HCT116 (cell line): Measurements from ENCODE around the gene FOSB. TPM values are rescaled to one million over a fixed set of nuclear protein-coding genes. Genes with fewer than 3 reads are reported as not detected.

Experiments
- ATAC-seq: fragments of 200-7000 bp; cut with Tn5 transposase; 2 replicates; pipeline ENCODE4 v1.9.1; 2020; ENCODE audit warnings: mild to moderate bottlenecking, moderate library complexity
- BruUV-seq: library from RNA; stranded (reverse); fragments of 400-500 nt; replicated peaks from 2 replicates; lab custom pipeline; 2021; lab: Mats Ljungman, UMichigan
- CTCF ChIA-PET: fragments of 300-600 bp; sonication (Branson Sonifier 250); formaldehyde crosslinking; loops from one replicate; lab custom pipeline; 2021; ENCODE audit warnings: antibody characterized with exemption; lab: Charles Lee
- POLR2A ChIA-PET: fragments of 300-600, 350-600 bp; sonication (Branson Sonifier 250); formaldehyde crosslinking; loops from one replicate; lab custom pipeline; 2021; ENCODE audit warnings: antibody characterized with exemption; lab: Charles Lee
- RAD21 ChIA-PET, 2 experiments: fragments of 300-600 bp; sonication (Branson Sonifier 250); formaldehyde crosslinking; loops; one replicate each; lab custom pipeline; 2023; ENCODE audit warnings: low total read pairs in 2 of 2; ENCODE audit not compliant: uncharacterized antibody in 2 of 2, unreplicated experiment in 2 of 2, low non-redundant PET in 1 of 2; lab: Charles Lee
- DNase-seq: peaks from one replicate; pipeline ENCODE4 v3.0.0-alpha.2; 2010; ENCODE audit warnings: low read depth, low spot score
- H2AFZ ChIP-seq: fragments of 200-600 bp; shearing (Covaris generic), sonication (generic); 2 replicates; pipeline ENCODE4 v1.6.1; 2017; ENCODE audit warnings: low read depth, mixed run types, mixed read lengths, antibody characterized with exemption, low read length; ENCODE audit not compliant: poor library complexity, severe bottlenecking
- H3K27ac ChIP-seq: 2 replicates; pipeline ENCODE4 v1.5.1; 2012; ENCODE audit warnings: low read depth, low read length
- H3K27me3 ChIP-seq: fragments of 200-600 bp; sonication (generic); 2 replicates; pipeline ENCODE4 v1.6.1; 2016; ENCODE audit warnings: mixed run types, low read length, mixed read lengths; ENCODE audit not compliant: insufficient read depth
- H3K36me3 ChIP-seq, 2 experiments: fragments of 200-500 bp in 1 of 2; fragments of 200-600 bp in 1 of 2; sonication (Bioruptor generic) in 1 of 2; sonication (generic) in 1 of 2; 2 replicates each; pipeline versions ENCODE4 v1.5.1 to v1.6.1; 2014 to 2016; ENCODE audit warnings: low read length in 2 of 2, inconsistent platforms in 1 of 2, mixed read lengths in 1 of 2, mixed run types in 1 of 2; ENCODE audit not compliant: insufficient read depth in 2 of 2, control insufficient read depth in 1 of 2
- H3K4me1 ChIP-seq, 2 experiments: fragments of 200-600 bp in 1 of 2; sonication (generic) in 1 of 2; 2 replicates each; pipeline versions ENCODE4 v1.5.1 to v1.6.1; 2012 to 2017; ENCODE audit warnings: low read length in 2 of 2, inconsistent platforms in 1 of 2, mild to moderate bottlenecking in 1 of 2, mixed read lengths in 1 of 2, mixed run types in 1 of 2, moderate library complexity in 1 of 2; ENCODE audit not compliant: insufficient read depth in 2 of 2, control insufficient read depth in 1 of 2
- H3K4me2 ChIP-seq: fragments of 200-600 bp; sonication (generic); 2 replicates; pipeline ENCODE4 v1.6.1; 2017; ENCODE audit warnings: mixed run types, low read length, mixed read lengths
- H3K4me3 ChIP-seq, 2 experiments: fragments of 200-600 bp in 1 of 2; sonication (generic) in 1 of 2; replicated peaks in 1 of 2; 2 replicates each; pipeline ENCODE4 v1.5.1; 2011 to 2016; ENCODE audit warnings: low read length in 2 of 2, control low read depth in 1 of 2, low read depth in 1 of 2, mild to moderate bottlenecking in 1 of 2, mixed read lengths in 1 of 2, mixed run types in 1 of 2
- H3K79me2 ChIP-seq: fragments of 200-600 bp; sonication (generic); 2 replicates; pipeline ENCODE4 v1.6.1; 2017; ENCODE audit warnings: mild to moderate bottlenecking, mixed run types, low read length, moderate library complexity, mixed read lengths; ENCODE audit not compliant: insufficient read depth
- H3K9ac ChIP-seq: fragments of 200-600 bp; sonication (generic); 2 replicates; pipeline ENCODE4 v1.6.1; 2016; ENCODE audit warnings: low read length, mixed read lengths
- H3K9me2 ChIP-seq: fragments of 200-600 bp; sonication (generic), shearing (Covaris generic); 2 replicates; pipeline ENCODE4 v1.6.1; 2017; ENCODE audit warnings: mixed run types, mild to moderate bottlenecking, moderate library complexity; ENCODE audit not compliant: insufficient read depth
- H3K9me3 ChIP-seq, 2 experiments: fragments of 200-500 bp in 1 of 2; fragments of 200-600 bp in 1 of 2; sonication (Bioruptor generic) in 1 of 2; sonication (generic) in 1 of 2; 2 replicates each; pipeline ENCODE4 v1.6.1; 2014 to 2017; ENCODE audit warnings: low read length in 2 of 2, mixed read lengths in 2 of 2, inconsistent platforms in 1 of 2, low read depth in 1 of 2, mild to moderate bottlenecking in 1 of 2, mixed run types in 1 of 2, moderate library complexity in 1 of 2; ENCODE audit not compliant: control insufficient read depth in 1 of 2, insufficient read depth in 1 of 2
- H4K20me1 ChIP-seq: fragments of 200-600 bp; sonication (generic), shearing (Covaris generic); 2 replicates; pipeline ENCODE4 v1.6.1; 2017; ENCODE audit warnings: mixed run types, mild to moderate bottlenecking, moderate library complexity; ENCODE audit not compliant: insufficient read depth
- CBX3 ChIP-seq: IDR thresholded peaks from 2 replicates; pipeline ENCODE4 v1.6.1; 2012; ENCODE audit warnings: low read depth
- CTCF ChIP-seq, 3 experiments: fragments of 200-600 bp in 1 of 3; sonication (generic) in 1 of 3; IDR thresholded peaks in 2 of 3; conservative IDR thresholded peaks in 1 of 3; 2 replicates each; pipeline ENCODE4 v1.5.1; 2012 to 2017; ENCODE audit warnings: low read depth in 2 of 3, low read length in 2 of 3, antibody characterized with exemption in 1 of 3, borderline replicate concordance in 1 of 3, control low read depth in 1 of 3, mild to moderate bottlenecking in 1 of 3, mixed read lengths in 1 of 3, mixed run types in 1 of 3, moderate library complexity in 1 of 3; ENCODE audit not compliant: insufficient read depth in 1 of 3
- ELF1 ChIP-seq: IDR thresholded peaks from 2 replicates; pipeline ENCODE4 v1.6.1; 2012; ENCODE audit warnings: low read depth, borderline replicate concordance
- EZH2 ChIP-seq: fragments of 200-600 bp; sonication (generic); IDR thresholded peaks from 2 replicates; pipeline ENCODE4 v1.6.1; 2017; ENCODE audit warnings: antibody characterized with exemption, mixed run types
- FOSL1 ChIP-seq: IDR thresholded peaks from 2 replicates; pipeline ENCODE4 v1.6.1; 2012; ENCODE audit warnings: low read depth
- JUND ChIP-seq: IDR thresholded peaks from 2 replicates; pipeline ENCODE4 v1.6.1; 2012
- MAX ChIP-seq: IDR thresholded peaks from 2 replicates; pipeline ENCODE4 v1.6.1; 2012
- POLR2A ChIP-seq: IDR thresholded peaks from 2 replicates; pipeline ENCODE4 v1.7.0; 2011; ENCODE audit warnings: borderline replicate concordance; ENCODE audit not compliant: insufficient read depth, insufficient read length; ENCODE audit errors: extremely low read depth
- SRF ChIP-seq: IDR thresholded peaks from 2 replicates; pipeline ENCODE4 v1.6.1; 2012; ENCODE audit warnings: low read depth
- YY1 ChIP-seq: IDR thresholded peaks from 2 replicates; pipeline ENCODE4 v1.6.1; 2011; ENCODE audit warnings: low read length, low read depth, moderate library complexity, mild to moderate bottlenecking; ENCODE audit not compliant: insufficient replicate concordance; ENCODE audit errors: extremely low read depth
- ZNF274 ChIP-seq: fragments of 200-500 bp; sonication (Bioruptor generic); IDR thresholded peaks from 2 replicates; pipeline ENCODE4 v1.6.1; 2014; ENCODE audit warnings: mild to moderate bottlenecking, low read depth, low read length, inconsistent platforms
- intact Hi-C: fragments of 100-400 bp; cut with micrococcal nuclease; formaldehyde crosslinking; loops from 2 replicates; pipeline ENCODE4 v1.10.0; 2022
- total RNA-seq: library from RNA; stranded (reverse); gene quantifications from one replicate; pipeline ENCODE4 v1.2.1, GENCODE V29; 2021; ENCODE audit not compliant: unreplicated experiment

FOSB gene
- total RNA-seq, 1 experiment from 2014 or later = 12.6 TPM

GRCh38 chr19:45505996-45506245, 38.1 kb downstream of the FOSB start:
- Histone ChIP-seq H3K9me3 (no peaks in the 10 kb centered on the region), H3K79me2 (peaks cover 40% of the 10 kb centered on the region), H2AFZ (peak overlapping the region; percentile 63), H3K36me3 (peaks cover 0 to 1% of the 10 kb centered on the region in 2 experiments; a peak in 1 of 4 replicates), H3K4me1 (peaks cover 19 to 47% of the 10 kb centered on the region in 2 experiments), H3K9ac (peak overlapping the region; percentile 98), H3K4me2 (peak overlapping the region; percentile 99), H3K27me3 (no peaks in the 10 kb centered on the region), H3K9me2 (no peaks in the 10 kb centered on the region), H3K4me3 (peak overlapping the region; percentile 98 to 99), H3K27ac (peak overlapping the region; percentile 95), H4K20me1 (no peaks in the 10 kb centered on the region)
- DNase-seq = no peak
- ChIA-PET CTCF (interaction anchor here (1.1 kb wide), 3 partner anchors 13 to 137 kb away, joined by 3 to 5 read pairs (median 3); no protein-coding TSS in a partner anchor), RAD21 (interaction anchor here in 1 of 2 experiments (0.7 kb wide), 1 partner anchor 67 kb away, joined by 5 read pairs; no protein-coding TSS in a partner anchor), POLR2A (interaction anchor here (1.3 kb wide), 2 partner anchors 20 to 136 kb away, joined by 4 to 6 read pairs; no protein-coding TSS in a partner anchor)
- no peak for ATAC-seq
- BruUV-seq = TSS peak; percentile 83
- intact Hi-C loops = no loop called here
- TF ChIP-seq ZNF274 = no peak
- no peak for TF ChIP-seq POLR2A
- TF ChIP-seq FOSL1 = no peak
- no peak for TF ChIP-seq CTCF (IDR thresholded peaks at IDR 0.05 in 2 of 3, conservative IDR thresholded peaks at IDR 0.05 in 1 of 3; ENCODE audit: borderline replicate concordance in 1 of 3, insufficient read depth in 1 of 3, low read depth in 2 of 3, low read length in 2 of 3)
- no peak for TF ChIP-seq SRF
- TF ChIP-seq ELF1 = no peak
- no peak for TF ChIP-seq JUND
- no peak for TF ChIP-seq MAX
- no peak for TF ChIP-seq CBX3
- no peak for TF ChIP-seq EZH2
- no peak for TF ChIP-seq YY1
